OCI-LY3 (cell line): Measurements from ENCODE around the gene PANK4.

Source experiments
- H2AFZ ChIP-seq: fragments of 200-600, 300-600 bp; shearing (Covaris generic); 2 replicates; pipeline ENCODE4 v1.6.0; 2014; ENCODE audit warnings: antibody characterized with exemption, low read depth, low read length
- H3K27ac ChIP-seq: fragments of 200-600, 300-600 bp; sonication (generic); 2 replicates; pipeline ENCODE4 v1.5.1; 2014; ENCODE audit warnings: mild to moderate bottlenecking, low read length, moderate library complexity, mixed read lengths
- H3K27me3 ChIP-seq: fragments of 200-600, 300-600 bp; sonication (generic); 2 replicates; pipeline ENCODE4 v1.6.1; 2014; ENCODE audit warnings: low read depth, low read length, mixed read lengths
- H3K36me3 ChIP-seq: fragments of 200-600, 300-600 bp; sonication (generic); replicated peaks from 2 replicates; pipeline ENCODE3; 2014; ENCODE audit warnings: low read depth, low read length, mixed read lengths
- H3K4me1 ChIP-seq: fragments of 300-600, 200-600 bp; sonication (generic); 2 replicates; pipeline ENCODE4 v1.6.1; 2014; ENCODE audit warnings: low read length, mixed read lengths
- H3K4me2 ChIP-seq: fragments of 200-600, 300-600 bp; sonication (generic); 2 replicates; pipeline ENCODE4 v1.6.1; 2014; ENCODE audit warnings: low read length, mixed read lengths
- H3K4me3 ChIP-seq: fragments of 300-600, 200-600 bp; sonication (generic); 2 replicates; pipeline ENCODE4 v1.5.1; 2014; ENCODE audit warnings: antibody characterized with exemption, mild to moderate bottlenecking, low read length, moderate library complexity
- H3K79me2 ChIP-seq: fragments of 300-600, 200-600 bp; shearing (Covaris generic); 2 replicates; pipeline ENCODE4 v1.6.1; 2014; ENCODE audit warnings: mild to moderate bottlenecking, low read length, mixed read lengths
- H3K9ac ChIP-seq: fragments of 300-600, 200-600 bp; shearing (Covaris generic); 2 replicates; pipeline ENCODE4 v1.6.0; 2014; ENCODE audit warnings: mild to moderate bottlenecking, low read length, moderate library complexity
- H3K9me3 ChIP-seq: fragments of 200-600, 300-600 bp; shearing (Covaris generic); 2 replicates; pipeline ENCODE4 v1.6.1; 2014; ENCODE audit warnings: low read length, mixed read lengths; ENCODE audit not compliant: insufficient read depth
- H4K20me1 ChIP-seq: fragments of 200-600, 300-600 bp; sonication (generic); 2 replicates; pipeline ENCODE4 v1.6.1; 2016; ENCODE audit warnings: low read length, mixed read lengths; ENCODE audit not compliant: insufficient read depth
- EZH2phosphoT487 ChIP-seq: fragments of 200-600 bp; shearing (Covaris generic); IDR thresholded peaks from 2 replicates; pipeline ENCODE4 v1.6.1; 2018; ENCODE audit warnings: antibody characterized with exemption, mixed run types, low read depth
- TF ChIP-seq, protein P1 (sequence below): fragments of 200-600, 300-600 bp; sonication (generic); IDR thresholded peaks from 2 replicates; pipeline ENCODE4 v1.5.1; 2014; ENCODE audit warnings: antibody characterized with exemption, low read length, low read depth

Gene PANK4

DNA sequence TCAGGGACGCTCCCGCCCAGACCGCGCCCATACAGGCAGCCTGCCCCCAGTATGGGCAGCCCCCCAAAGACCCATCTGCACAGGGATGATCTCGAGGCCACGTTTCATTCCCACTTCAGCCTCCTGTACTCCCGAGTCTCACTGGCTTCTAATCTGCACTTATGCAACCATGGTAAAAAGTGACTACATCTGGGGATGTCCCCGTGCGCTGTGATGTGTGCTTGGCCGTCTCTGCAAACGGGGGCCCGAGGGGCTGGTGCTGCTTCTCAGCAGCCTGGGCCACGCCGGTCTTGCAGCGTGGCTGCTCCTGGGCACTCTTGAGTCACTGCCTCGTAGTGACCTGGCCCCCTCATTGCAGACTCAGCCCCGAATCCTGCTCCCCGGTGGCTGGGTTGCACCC lies 67.7 kb downstream of the PANK4 start:
- Histone ChIP-seq H3K4me1 (no peaks in the 10 kb centered on the region), H3K27ac (no peak overlapping the region), H3K9ac (no peak overlapping the region), H4K20me1 (no peaks in the 10 kb centered on the region), H3K4me3 (no peak overlapping the region), H2AFZ (no peak overlapping the region), H3K9me3 (no peaks in the 10 kb centered on the region), H3K27me3 (no peaks in the 10 kb centered on the region), H3K4me2 (no peak overlapping the region), H3K79me2 (no peaks in the 10 kb centered on the region), H3K36me3 (no peaks in the 10 kb centered on the region)
- TF ChIP-seq, protein P1, sequence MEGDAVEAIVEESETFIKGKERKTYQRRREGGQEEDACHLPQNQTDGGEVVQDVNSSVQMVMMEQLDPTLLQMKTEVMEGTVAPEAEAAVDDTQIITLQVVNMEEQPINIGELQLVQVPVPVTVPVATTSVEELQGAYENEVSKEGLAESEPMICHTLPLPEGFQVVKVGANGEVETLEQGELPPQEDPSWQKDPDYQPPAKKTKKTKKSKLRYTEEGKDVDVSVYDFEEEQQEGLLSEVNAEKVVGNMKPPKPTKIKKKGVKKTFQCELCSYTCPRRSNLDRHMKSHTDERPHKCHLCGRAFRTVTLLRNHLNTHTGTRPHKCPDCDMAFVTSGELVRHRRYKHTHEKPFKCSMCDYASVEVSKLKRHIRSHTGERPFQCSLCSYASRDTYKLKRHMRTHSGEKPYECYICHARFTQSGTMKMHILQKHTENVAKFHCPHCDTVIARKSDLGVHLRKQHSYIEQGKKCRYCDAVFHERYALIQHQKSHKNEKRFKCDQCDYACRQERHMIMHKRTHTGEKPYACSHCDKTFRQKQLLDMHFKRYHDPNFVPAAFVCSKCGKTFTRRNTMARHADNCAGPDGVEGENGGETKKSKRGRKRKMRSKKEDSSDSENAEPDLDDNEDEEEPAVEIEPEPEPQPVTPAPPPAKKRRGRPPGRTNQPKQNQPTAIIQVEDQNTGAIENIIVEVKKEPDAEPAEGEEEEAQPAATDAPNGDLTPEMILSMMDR, result no peak
- no peak for TF ChIP-seq EZH2phosphoT487
